Stimulated activated CD8-positive, alpha-beta memory T cell treated with anti-CD3 and anti-CD28 coated beads, Interleukin-15, amount 100 ng/mL, for 48 hours (primary cell): ENCODE results near the gene MYO9A.
A peak's percentile ranks its signal among the peaks of the same experiment; 100 is the strongest.

Source experiments
- DNase-seq, 2 donors: peaks; one replicate each; pipeline ENCODE4 v3.0.0-alpha.2; 2020; ENCODE audit warnings: low read depth in 2 of 2

Gene MYO9A

DNA sequence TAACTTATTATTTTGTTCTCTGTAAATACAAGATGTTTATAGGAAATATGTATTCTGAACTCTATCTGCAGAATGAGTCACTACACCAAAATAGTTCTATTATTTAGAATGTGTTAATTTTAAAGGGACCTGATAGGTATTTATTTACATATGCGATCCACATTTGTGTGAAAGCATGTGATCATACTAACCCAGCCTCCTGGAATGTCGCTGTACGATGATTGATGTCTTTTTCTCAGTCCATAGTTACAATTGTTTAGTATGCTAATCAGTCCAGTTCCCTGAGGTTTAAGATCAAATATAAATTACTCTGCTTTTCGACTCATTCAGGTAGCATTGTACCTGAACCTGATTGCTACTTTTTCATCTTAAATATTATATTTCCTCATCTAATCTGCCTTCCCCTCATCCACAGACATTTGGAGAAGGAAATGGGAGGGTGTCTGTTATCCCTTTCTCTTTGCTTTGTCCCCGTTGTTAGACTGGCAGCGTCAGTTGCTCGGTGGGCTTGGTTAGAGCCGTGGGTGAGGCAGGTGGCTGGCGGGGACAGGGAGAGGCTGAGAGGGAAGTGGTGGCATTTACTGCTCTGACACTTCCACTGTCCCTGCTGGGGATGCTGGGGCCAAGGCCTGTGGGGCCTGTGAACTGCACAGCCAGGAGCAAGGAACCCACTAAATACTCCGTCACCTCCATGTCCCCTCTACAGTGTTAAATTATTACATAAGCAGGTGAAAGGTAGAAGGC is 335.4 kb downstream of the MYO9A start:
- DNase-seq, result no peak

- no peak for DNase-seq
Observed at GRCh38 chr15:71781965-71782265, 336.0 kb downstream of the MYO9A start.

GRCh38 chr15:71781179-71781964 is 336.6 kb downstream of the MYO9A start:
- DNase-seq, result no peak

DNA sequence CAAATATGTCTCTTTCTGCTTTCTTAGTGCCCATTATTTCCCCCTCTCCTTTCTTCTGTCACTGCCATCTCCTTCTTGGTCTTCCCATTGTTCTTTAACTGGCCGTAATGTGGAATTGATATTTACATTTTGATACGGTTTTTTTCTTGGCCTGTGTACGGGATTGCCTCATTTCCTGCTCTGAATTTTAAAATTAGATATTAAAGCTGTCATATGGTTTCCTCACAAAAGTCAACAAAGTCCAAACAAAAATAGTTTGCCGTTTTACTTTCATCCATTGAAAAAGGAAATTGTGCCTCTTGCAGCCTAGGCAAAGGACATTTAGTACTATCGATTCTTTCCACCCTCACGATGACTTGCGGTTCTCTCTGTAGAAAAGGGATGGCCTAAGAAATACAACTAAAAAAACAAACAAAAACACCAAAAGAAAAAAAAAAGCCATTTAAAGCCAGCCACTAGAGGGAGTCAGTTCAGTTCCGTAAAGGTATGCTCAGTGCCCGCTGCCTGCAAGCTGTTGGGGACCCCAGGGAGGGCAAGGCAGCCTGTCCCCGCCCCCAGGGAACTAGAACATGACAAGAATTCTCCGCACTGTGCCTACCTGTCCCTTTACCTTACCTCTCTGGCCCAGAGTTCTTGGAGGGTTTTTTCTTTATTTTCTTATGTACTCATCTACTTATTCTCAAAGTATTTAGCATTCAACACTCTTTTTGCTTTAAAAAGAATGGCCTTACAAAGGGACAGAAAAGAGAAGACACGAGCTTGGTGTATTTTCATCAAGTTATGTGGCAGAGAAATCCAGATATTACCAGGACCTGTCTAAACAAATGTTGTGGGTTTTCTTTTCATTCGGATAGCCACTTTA is 337.6 kb downstream of the MYO9A start:
- peak; percentile 4 to 10 for DNase-seq

GRCh38 chr15:71779073-71779797 is 338.7 kb downstream of the MYO9A start:
- DNase-seq, result no peak

DNA sequence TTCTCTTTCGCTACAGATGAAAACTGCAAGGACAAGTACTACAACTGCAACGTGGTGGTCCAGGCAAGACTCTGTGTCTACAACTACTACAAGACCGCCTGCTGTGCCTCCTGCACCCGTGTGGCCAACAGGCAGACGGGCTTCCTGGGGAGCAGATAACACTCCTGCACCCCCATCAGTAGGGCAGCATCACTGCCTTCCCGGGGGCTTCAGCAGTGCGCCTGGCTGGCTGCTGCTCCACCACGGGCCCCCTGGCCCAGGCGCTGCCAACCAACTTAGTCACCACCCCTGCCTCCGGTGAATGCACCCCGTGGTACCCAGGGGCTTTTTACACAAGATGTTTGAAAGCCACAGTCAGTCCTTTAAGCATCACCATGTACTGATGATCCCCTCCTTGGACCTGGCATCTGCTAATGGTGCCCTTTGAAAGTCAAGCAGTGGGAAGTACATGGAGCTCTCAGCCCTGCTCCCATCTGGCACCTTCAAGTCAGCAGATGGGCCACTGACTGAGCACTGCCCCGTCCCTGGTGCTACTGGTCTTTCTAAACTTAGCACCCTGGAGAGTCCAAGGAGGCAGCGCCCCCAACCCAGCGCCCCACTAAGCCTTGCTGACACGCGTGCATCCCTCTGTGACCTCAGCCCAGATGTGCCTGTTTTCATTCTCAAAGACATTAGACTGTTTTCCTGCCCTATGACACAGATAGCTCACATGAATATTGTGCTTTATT is 340.6 kb downstream of the MYO9A start:
- DNase-seq, result no peak

DNA sequence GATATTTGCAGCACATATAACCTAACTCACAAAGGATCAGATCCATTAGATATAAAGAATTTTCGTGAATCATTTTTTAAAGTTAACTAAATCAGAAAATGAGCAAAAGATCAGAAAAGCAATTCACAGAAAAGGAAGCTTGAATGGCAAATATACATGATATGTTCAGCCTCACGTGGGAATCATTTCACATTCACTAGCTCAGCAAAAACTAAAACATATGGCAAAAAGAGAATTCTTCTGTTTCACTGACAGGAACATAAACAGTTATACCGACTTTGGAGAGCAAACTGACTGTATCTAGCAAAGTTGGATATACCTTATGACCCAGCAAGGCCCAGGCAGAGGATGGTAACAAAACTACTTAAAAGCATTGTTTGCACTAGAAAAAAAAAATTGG is 341.6 kb downstream of the MYO9A start:
- no peak for DNase-seq

GRCh38 chr15:71775856-71776255 is 342.1 kb downstream of the MYO9A start:
- DNase-seq, result no peak

DNA sequence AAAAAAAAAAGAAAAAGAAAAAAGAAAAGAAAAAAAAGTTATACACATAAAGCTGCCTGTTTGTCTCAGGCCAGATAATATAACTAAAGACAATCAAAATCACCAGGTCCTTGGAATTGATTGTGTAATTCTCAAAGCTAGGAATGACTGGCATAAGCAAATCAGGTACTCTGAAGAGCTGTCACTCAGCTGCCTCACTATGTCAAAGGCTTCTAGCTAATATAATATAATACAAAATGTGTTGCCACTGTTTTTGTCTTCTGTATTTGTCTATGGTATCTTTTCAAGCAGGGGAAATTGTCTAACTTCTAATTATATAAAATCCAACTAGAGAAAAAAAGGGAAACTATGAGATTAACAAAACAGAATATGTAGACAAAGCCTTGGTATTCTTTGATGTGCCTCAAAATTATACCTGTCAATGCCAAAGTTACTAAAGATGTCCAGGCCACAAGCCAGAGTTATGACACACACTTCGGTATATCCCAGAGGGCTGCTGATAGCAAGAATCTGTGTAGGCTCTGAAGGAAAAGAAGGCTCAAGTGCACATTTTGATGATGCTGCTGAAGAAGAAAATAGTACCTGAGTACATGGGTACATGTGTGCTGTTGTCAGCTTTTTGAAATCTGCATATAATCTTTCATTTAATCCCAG is 344.6 kb downstream of the MYO9A start:
- DNase-seq, result no peak
